Right lobe of liver (tissue), 6 donors: ENCODE data around the gene B3GNT4. TPM values are rescaled to one million over a fixed set of nuclear protein-coding genes. Genes with fewer than 3 reads are reported as not detected.

Source experiments
- ATAC-seq, 4 donors: fragments of 200-7000 bp; cut with Tn5 transposase; one replicate each; pipeline ENCODE4 v1.9.1; 2020; ENCODE audit warnings: mild to moderate bottlenecking in 4 of 4, moderate library complexity in 4 of 4
- DNase-seq, 3 donors: peaks; one replicate each; pipeline ENCODE4 v3.0.0-alpha.2; 2020
- H3K27ac ChIP-seq, 3 donors: fragments of 200-600 bp; one replicate each; pipeline ENCODE4 v1.8.0; 2022
- H3K27me3 ChIP-seq, 2 donors: fragments of 200-600 bp; one replicate each; pipeline ENCODE4 v1.8.0; 2022
- H3K36me3 ChIP-seq, 4 donors: fragments of 200-600 bp; sonication (generic) in 1 of 4; one replicate each; pipeline versions ENCODE4 v1.5.1 to v1.8.0; 2017 to 2022; ENCODE audit warnings: control low read depth in 1 of 4
- H3K4me1 ChIP-seq, 4 donors: fragments of 200-600 bp; sonication (generic) in 1 of 4; one replicate each; pipeline versions ENCODE4 v1.5.1 to v1.8.0; 2017 to 2022; ENCODE audit warnings: control low read depth in 1 of 4
- H3K4me3 ChIP-seq, 3 donors: fragments of 200-600 bp; one replicate each; pipeline ENCODE4 v1.8.0; 2022
- H3K9me3 ChIP-seq, 4 donors: fragments of 200-600 bp; sonication (generic) in 1 of 4; one replicate each; pipeline versions ENCODE4 v1.5.1 to v1.8.0; 2017 to 2022; ENCODE audit warnings: control low read depth in 1 of 4
- CTCF ChIP-seq, 4 donors: fragments of 200-600 bp in 3 of 4; fragments of 450-650 bp in 1 of 4; IDR thresholded peaks; one replicate each; pipeline versions ENCODE4 v1.5.1 to v1.8.0; 2016 to 2022; ENCODE audit warnings: antibody characterized with exemption in 4 of 4, mild to moderate bottlenecking in 2 of 4
- POLR2A ChIP-seq: fragments of 450-650 bp; IDR thresholded peaks from one replicate; pipeline ENCODE4 v1.6.1; 2017; ENCODE audit warnings: antibody characterized with exemption, mild to moderate bottlenecking
- WGBS: methylation state at CpG from one replicate; pipeline ENCODE4 v1.1.6; 2018; ENCODE audit warnings: low coverage, low lambda C conversion rate; ENCODE audit not compliant: insufficient coverage; ENCODE audit errors: missing lambda C conversion rate; 5-methylcytosine and 5-hydroxymethylcytosine counted together
- intact Hi-C, 2 donors: fragments of 100-400 bp; cut with DNase I; formaldehyde crosslinking; loops; one replicate each; pipeline versions ENCODE4 v1.11.2 to v1.14.1; 2022
- total RNA-seq, 6 experiments: library from RNA; depleted of rRNA in 2 of 6; stranded (reverse); fragments of >200 nt in 2 of 6; fragmentation: NEBNext Ultra II Directional in 3 of 6; extraction: Animal tissue kit (Norgen Biotek cat#: 25700) in 3 of 6; gene quantifications; one replicate each; pipeline versions ENCODE4 v1.1.0 to v1.2.4, GENCODE V29; 2016 to 2023
- donor health status: DM: no; HTN: yes; CAD: no.
- donor health status: DM: no; HTN: no; CAD: no.
- donor health status: DM: no; HTN: no; CAD: no.
- donor health status: DM: no; HTN: yes; CAD: no.
- donor health status: DM: no; HTN: yes; CAD: no.

The B3GNT4 gene
- total RNA-seq, 6 experiments from 2014 or later = 0.42 to 0.43 TPM; not detected in 4

GRCh38 chr12:122238861-122239260 is 35.4 kb downstream of the B3GNT4 start:
- H3K4me1 ChIP-seq = peaks cover 0 to 13% (median 0%) of the 10 kb centered on the region in 4 donors
- TF ChIP-seq POLR2A (no peak), CTCF (IDR thresholded peaks at IDR 0.05) (no peak)
- 97% methylated on average over 5 of the region's 5 CpGs for WGBS

DNA sequence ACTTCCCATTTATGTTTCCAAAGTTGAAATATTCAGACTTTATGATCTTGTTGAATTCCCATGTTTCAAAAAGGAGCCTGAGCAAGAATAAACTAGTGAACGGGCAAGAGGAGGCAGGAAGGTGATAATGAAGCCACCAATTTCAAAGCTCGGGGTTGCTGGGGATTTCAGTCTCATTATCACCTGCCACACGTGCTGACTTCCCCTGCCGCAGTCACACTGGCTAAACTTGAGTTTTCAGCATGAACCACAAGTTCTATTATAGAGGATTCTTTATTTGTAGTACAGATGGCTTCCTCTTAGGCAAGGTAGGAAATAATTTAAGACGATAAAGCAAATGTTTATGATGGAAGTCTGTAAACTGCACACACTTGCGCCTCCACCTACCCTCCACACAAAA is 40.5 kb downstream of the B3GNT4 start:
- Histone ChIP-seq H3K27ac (no peak overlapping the region), H3K36me3 (peaks cover 0 to 23% (median 5%) of the 10 kb centered on the region in 4 donors), H3K27me3 (no peaks in the 10 kb centered on the region), H3K4me1 (no peaks in the 10 kb centered on the region), H3K9me3 (no peaks in the 10 kb centered on the region), H3K4me3 (no peak overlapping the region)
- 69% methylated on average over 6 of the region's 6 CpGs for WGBS
- TF ChIP-seq CTCF (IDR thresholded peaks at IDR 0.05) (no peak), POLR2A (no peak)
- no peak for ATAC-seq
- no peak for DNase-seq
- intact Hi-C loops = no loop called here

More at GRCh38 chr12:122238861-122239260, 35.4 kb downstream of the B3GNT4 start:
- H3K4me3 ChIP-seq = no peak overlapping the region
- no peaks in the 10 kb centered on the region for H3K27me3 ChIP-seq
- H3K9me3 ChIP-seq = no peaks in the 10 kb centered on the region
- no peak overlapping the region for H3K27ac ChIP-seq
- peaks cover 0 to 28% (median 5%) of the 10 kb centered on the region in 4 donors for H3K36me3 ChIP-seq
- no peak for DNase-seq
- no peak for ATAC-seq
- intact Hi-C loops = no loop called here

- no peaks in the 10 kb centered on the region for H3K9me3 ChIP-seq
- H3K36me3 ChIP-seq = peaks cover 0 to 30% (median 6%) of the 10 kb centered on the region in 4 donors
- H3K4me1 ChIP-seq = no peaks in the 10 kb centered on the region
- 73% methylated on average over 11 of the region's 11 CpGs for WGBS
- H3K27me3 ChIP-seq = no peaks in the 10 kb centered on the region
- TF ChIP-seq POLR2A (no peak), CTCF (IDR thresholded peaks at IDR 0.05) (no peak)
- ATAC-seq (no peak), DNase-seq (no peak)
- no peak overlapping the region for H3K4me3 ChIP-seq
- intact Hi-C loops = no loop called here
- no peak overlapping the region for H3K27ac ChIP-seq
These were observed 41.3 kb downstream of the B3GNT4 start for GRCh38 chr12:122244565-122245371.

GRCh38 chr12:122245553-122245952 is 42.0 kb downstream of the B3GNT4 start:
- DNase-seq (no peak), ATAC-seq (no peak)
- Histone ChIP-seq H3K27me3 (no peaks in the 10 kb centered on the region), H3K27ac (no peak overlapping the region), H3K9me3 (no peaks in the 10 kb centered on the region), H3K4me3 (no peak overlapping the region), H3K4me1 (no peaks in the 10 kb centered on the region), H3K36me3 (peaks cover 0 to 32% (median 9%) of the 10 kb centered on the region in 4 donors)
- TF ChIP-seq POLR2A (no peak), CTCF (IDR thresholded peaks at IDR 0.05) (no peak)
- 100% methylated on average over 1 of the region's 1 CpG for WGBS
- intact Hi-C loops = no loop called here
